ENCODE data around the gene SLC25A4. TPM values are rescaled to one million over a fixed set of nuclear protein-coding genes. Genes with fewer than 3 reads are reported as not detected.

The SLC25A4 gene
- total RNA-seq (2014; rRNA removed; shearing (Covaris generic)) (24.1 and 29.6 TPM in 2 replicates), total RNA-seq (2022) (28.4 and 38.2 TPM in 2 replicates), Bru-seq, nascent RNA (percentile 66 among the genes with signal in this experiment), BruChase-seq, experiment 1, labeled RNA remaining after a 6-hour chase (percentile 71 among the genes with signal in this experiment), BruChase-seq, experiment 2, labeled RNA remaining after a 2-hour chase (percentile 68 among the genes with signal in this experiment)
- long read RNA-seq, full-length matches to known transcripts = 219 of 255 reads
- long read RNA-seq, partial matches to known transcripts = 12 of 255 reads
- long read RNA-seq, other reads (novel, unspliced or antisense) = 24 of 255 reads

GRCh38 chr4:185142912-185143600 lies at the start of gene SLC25A4:
TSS of gene SLC25A4 (plus strand) at chr4:185143266. CDS start at chr4:185143373, 107 bp downstream.
- TF ChIP-seq EZH2phosphoT487 (IDR thresholded peaks at IDR 0.05; ENCODE audit: borderline replicate concordance, low read depth, low read length) (no peak), CTCF (conservative IDR thresholded peaks at IDR 0.05; ENCODE audit: low read length) (peak; percentile 63)
- peak; percentile 93 for DNase-seq (ENCODE audit: low spot score)
- Histone ChIP-seq H3K9me2 (ENCODE audit: insufficient read depth, low read length) (no peaks in the 10 kb centered on the region), H3K4me1 (ENCODE audit: insufficient read depth, low read length, poor library complexity, severe bottlenecking) (peaks cover 19% of the 10 kb centered on the region), H4K20me1 (ENCODE audit: insufficient read depth, low read length) (peaks cover 10% of the 10 kb centered on the region; the same call in 1 of the 2 replicates), H3K4me2 (ENCODE audit: low read length) (peak within 1 kb of the TSS; percentile 97), H2AFZ (ENCODE audit: low read length) (peak within 1 kb of the TSS; percentile 96), H3K36me3 (ENCODE audit: insufficient read depth, low read length) (peaks cover 31% of the 10 kb centered on the region), H3K79me2 (ENCODE audit: insufficient read depth, low read depth, low read length) (peaks cover 11% of the 10 kb centered on the region; the same call in 1 of the 2 replicates), H3K9me3 (ENCODE audit: low read length) (no peaks in the 10 kb centered on the region), H3K4me3 (ENCODE audit: low read depth, low read length, poor library complexity, severe bottlenecking) (peak within 1 kb of the TSS; percentile 91), H3K27ac (ENCODE audit: low read depth, low read length, poor library complexity, severe bottlenecking) (peak within 1 kb of the TSS; percentile 30)
- ChIA-PET CTCF (ENCODE audit: unreplicated experiment) (interaction anchor here (0.6 to 1.4 kb wide), 3 partner anchors 9 to 163 kb away, joined by 3 read pairs; no protein-coding TSS in a partner anchor), POLR2A (interaction anchor here (0.6 to 1.6 kb wide), 18 partner anchors 14 to 990 kb away, joined by 3 to 8 read pairs (median 4); partner anchors contain the start of gene SNX25)
- no TSS peak for BruUV-seq (replicated peaks)
- intact Hi-C loops (cut with micrococcal nuclease; ENCODE audit: unreplicated experiment) = loop anchor here (1.0 to 5.0 kb wide), 5 partner anchors 39 to 494 kb away; partner anchors contain the start of genes CASP3 and PRIMPOL

GRCh38 chr4:185093603-185094002 lies 49.5 kb upstream of the SLC25A4 start:
- CTCF ChIA-PET (ENCODE audit: unreplicated experiment) = no interaction called here

More at GRCh38 chr4:185093603-185094002, 49.5 kb upstream of the SLC25A4 start:
- Histone ChIP-seq H3K27ac (ENCODE audit: low read depth, low read length, poor library complexity, severe bottlenecking) (no peak overlapping the region), H3K79me2 (ENCODE audit: insufficient read depth, low read depth, low read length) (no peaks in the 10 kb centered on the region), H3K4me1 (ENCODE audit: insufficient read depth, low read length, poor library complexity, severe bottlenecking) (no peaks in the 10 kb centered on the region), H2AFZ (ENCODE audit: low read length) (no peak overlapping the region), H4K20me1 (ENCODE audit: insufficient read depth, low read length) (no peaks in the 10 kb centered on the region), H3K36me3 (ENCODE audit: insufficient read depth, low read length) (no peaks in the 10 kb centered on the region), H3K4me2 (ENCODE audit: low read length) (no peak overlapping the region), H3K4me3 (ENCODE audit: low read depth, low read length, poor library complexity, severe bottlenecking) (no peak overlapping the region), H3K9me2 (ENCODE audit: insufficient read depth, low read length) (no peaks in the 10 kb centered on the region), H3K9me3 (ENCODE audit: low read length) (no peaks in the 10 kb centered on the region)
- POLR2A ChIA-PET = interaction anchor here (0.6 kb wide), 1 partner anchor 14 kb away, joined by 3 read pairs; no protein-coding TSS in a partner anchor
- DNase-seq (ENCODE audit: low spot score) = no peak
- intact Hi-C loops (cut with micrococcal nuclease; ENCODE audit: unreplicated experiment) = no loop called here
- TF ChIP-seq CTCF (conservative IDR thresholded peaks at IDR 0.05; ENCODE audit: low read length) = no peak
- no TSS peak for BruUV-seq (replicated peaks)
